ENCODE measurements around the gene INSM1. TPM values are rescaled to one million over a fixed set of nuclear protein-coding genes. Genes with fewer than 3 reads are reported as not detected.

INSM1 gene
- total and polyA plus RNA-seq, 2 donors (not counting 1 experiment from before 2014, with no cell fraction given), result not detected

DNA sequence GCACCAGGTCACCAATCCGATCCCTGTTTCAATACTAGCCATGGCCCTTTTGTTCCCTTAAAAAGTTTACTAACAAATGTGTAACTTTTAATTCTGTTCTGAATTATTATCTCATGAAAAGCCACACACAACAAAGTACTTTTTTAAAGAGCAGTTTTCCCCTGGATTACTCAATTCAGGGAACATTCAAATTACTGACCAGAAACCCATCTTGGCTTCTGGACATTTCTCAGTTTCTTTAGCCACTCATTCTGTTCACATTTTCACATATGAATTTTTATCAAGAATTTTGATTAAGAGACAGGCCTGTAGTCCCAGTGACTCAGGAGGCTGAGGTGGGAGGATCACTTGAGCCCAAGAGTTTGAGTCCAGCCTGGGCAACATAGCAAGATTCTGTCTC lies 47.4 kb downstream of the INSM1 start:
- no peak overlapping the region for H3K4me3 ChIP-seq (replicated peaks in 1 of 4; ENCODE audit: control extremely low read depth in 1 of 4, insufficient read depth in 1 of 4, low read depth in 3 of 4, low read length in 4 of 4)
- no peaks in the 10 kb centered on the region for H3K36me3 ChIP-seq (ENCODE audit: control insufficient read depth, insufficient read depth, low read length)
- TF ChIP-seq EZH2 (IDR thresholded peaks at IDR 0.05; ENCODE audit: low read length, missing control alignments) (no peak), CTCF (conservative IDR thresholded peaks at IDR 0.05 in 1 of 2, IDR thresholded peaks at IDR 0.05 in 1 of 2; ENCODE audit: low read depth in 1 of 2, low read length in 2 of 2) (no peak)
- H3K27ac ChIP-seq (ENCODE audit: insufficient read depth, low read length), result no peak overlapping the region
- H3K4me1 ChIP-seq (ENCODE audit: control insufficient read depth, extremely low read depth, insufficient read depth, low read length), result no peaks in the 10 kb centered on the region
- no peaks in the 10 kb centered on the region for H3K79me2 ChIP-seq (ENCODE audit: control insufficient read depth, insufficient read depth, low read length)
- H3K9me3 ChIP-seq (ENCODE audit: control insufficient read depth, insufficient read depth, low read depth, low read length), result no peaks in the 10 kb centered on the region
- no peaks in the 10 kb centered on the region for H4K20me1 ChIP-seq (ENCODE audit: control insufficient read depth, extremely low read depth, insufficient read depth, low read length)
- H3K27me3 ChIP-seq (ENCODE audit: control insufficient read depth, insufficient read depth, low read length), result no peaks in the 10 kb centered on the region
- H3K4me2 ChIP-seq (ENCODE audit: extremely low read depth, insufficient read depth, low read length), result no peak overlapping the region
- no peak overlapping the region for H2AFZ ChIP-seq (ENCODE audit: low read length)
- no peak for DNase-seq (ENCODE audit: low read depth in 2 of 2)
- no peak overlapping the region for H3K9ac ChIP-seq (ENCODE audit: insufficient read depth, low read length)

- Histone ChIP-seq H2AFZ (ENCODE audit: low read length) (no peak overlapping the region), H3K9me3 (ENCODE audit: control insufficient read depth, insufficient read depth, low read depth, low read length) (no peaks in the 10 kb centered on the region), H3K27ac (ENCODE audit: insufficient read depth, low read length) (no peak overlapping the region), H3K36me3 (ENCODE audit: control insufficient read depth, insufficient read depth, low read length) (no peaks in the 10 kb centered on the region), H3K79me2 (ENCODE audit: control insufficient read depth, insufficient read depth, low read length) (no peaks in the 10 kb centered on the region), H3K9ac (ENCODE audit: insufficient read depth, low read length) (no peak overlapping the region), H3K4me1 (ENCODE audit: control insufficient read depth, extremely low read depth, insufficient read depth, low read length) (no peaks in the 10 kb centered on the region), H3K4me2 (ENCODE audit: extremely low read depth, insufficient read depth, low read length) (no peak overlapping the region), H3K4me3 (replicated peaks in 1 of 4; ENCODE audit: control extremely low read depth in 1 of 4, insufficient read depth in 1 of 4, low read depth in 3 of 4, low read length in 4 of 4) (no peak overlapping the region), H3K27me3 (ENCODE audit: control insufficient read depth, insufficient read depth, low read length) (no peaks in the 10 kb centered on the region), H4K20me1 (ENCODE audit: control insufficient read depth, extremely low read depth, insufficient read depth, low read length) (no peaks in the 10 kb centered on the region)
- DNase-seq (ENCODE audit: low read depth in 2 of 2), result no peak
- TF ChIP-seq CTCF (conservative IDR thresholded peaks at IDR 0.05 in 1 of 2, IDR thresholded peaks at IDR 0.05 in 1 of 2; ENCODE audit: low read depth in 1 of 2, low read length in 2 of 2), result no peak
- TF ChIP-seq EZH2 (IDR thresholded peaks at IDR 0.05; ENCODE audit: low read length, missing control alignments), result no peak
Measured at GRCh38 chr20:20417876-20418676, 50.2 kb downstream of the INSM1 start.
